T-helper 22 cell (primary cell): Measurements from ENCODE around the gene ZNF740.
A peak's percentile ranks its signal among the peaks of the same experiment; 100 is the strongest.

ENCODE experiments used
- DNase-seq: peaks from one replicate; pipeline ENCODE4 v3.0.0-alpha.2; 2020; ENCODE audit warnings: low read depth

ZNF740 gene

GRCh38 chr12:53214221-53214620 lies 33.7 kb downstream of the ZNF740 start:
- no peak for DNase-seq

- no peak for DNase-seq
These were observed 34.3 kb downstream of the ZNF740 start for GRCh38 chr12:53214687-53215455.

- DNase-seq: no peak
These were observed 35.0 kb downstream of the ZNF740 start for GRCh38 chr12:53215497-53215896.

DNA sequence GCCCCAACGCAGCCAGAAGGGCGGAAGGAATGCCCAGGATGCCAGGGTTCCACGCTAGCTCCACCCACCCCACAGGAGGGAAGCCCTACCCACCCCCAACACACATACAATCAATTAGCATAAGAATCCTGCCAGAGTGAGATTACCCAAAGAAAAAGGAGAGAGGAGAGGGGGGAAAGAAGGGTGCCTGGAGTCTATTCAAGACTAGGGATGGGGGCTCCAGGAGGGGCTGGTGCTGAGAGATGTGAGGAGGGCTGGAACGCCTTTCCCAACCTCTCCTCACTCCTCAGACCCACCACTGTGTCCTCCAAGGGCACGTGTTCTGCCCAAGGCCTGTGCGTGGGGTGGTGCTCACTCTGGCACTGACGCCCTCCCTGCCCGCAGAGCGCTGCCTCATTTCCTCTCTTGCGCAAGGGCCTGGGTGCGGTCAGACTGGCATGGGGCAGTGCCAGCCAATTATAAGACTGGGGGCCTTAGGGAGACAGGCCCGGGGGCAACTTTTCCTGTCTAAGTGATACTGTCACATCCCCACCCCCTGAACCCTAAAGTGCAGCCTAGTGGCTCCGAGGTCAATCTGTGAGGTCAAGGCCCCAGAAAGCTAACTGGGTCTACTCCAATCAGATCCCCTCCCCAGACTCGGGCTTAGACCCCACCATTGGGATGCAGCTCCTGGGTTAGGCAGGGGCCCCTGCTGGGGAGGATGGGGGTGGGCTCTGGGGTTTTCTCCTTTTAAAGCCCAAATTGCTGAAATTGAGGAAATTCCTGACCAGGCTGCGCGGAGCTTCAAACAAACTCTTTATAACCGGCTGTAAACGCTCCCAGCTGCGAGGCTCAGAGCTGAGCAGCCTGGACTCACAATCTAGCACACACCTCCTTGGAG lies 36.8 kb downstream of the ZNF740 start:
- DNase-seq: peak; percentile 30

GRCh38 chr12:53217931-53218307 lies 37.4 kb downstream of the ZNF740 start:
- no peak for DNase-seq

DNA sequence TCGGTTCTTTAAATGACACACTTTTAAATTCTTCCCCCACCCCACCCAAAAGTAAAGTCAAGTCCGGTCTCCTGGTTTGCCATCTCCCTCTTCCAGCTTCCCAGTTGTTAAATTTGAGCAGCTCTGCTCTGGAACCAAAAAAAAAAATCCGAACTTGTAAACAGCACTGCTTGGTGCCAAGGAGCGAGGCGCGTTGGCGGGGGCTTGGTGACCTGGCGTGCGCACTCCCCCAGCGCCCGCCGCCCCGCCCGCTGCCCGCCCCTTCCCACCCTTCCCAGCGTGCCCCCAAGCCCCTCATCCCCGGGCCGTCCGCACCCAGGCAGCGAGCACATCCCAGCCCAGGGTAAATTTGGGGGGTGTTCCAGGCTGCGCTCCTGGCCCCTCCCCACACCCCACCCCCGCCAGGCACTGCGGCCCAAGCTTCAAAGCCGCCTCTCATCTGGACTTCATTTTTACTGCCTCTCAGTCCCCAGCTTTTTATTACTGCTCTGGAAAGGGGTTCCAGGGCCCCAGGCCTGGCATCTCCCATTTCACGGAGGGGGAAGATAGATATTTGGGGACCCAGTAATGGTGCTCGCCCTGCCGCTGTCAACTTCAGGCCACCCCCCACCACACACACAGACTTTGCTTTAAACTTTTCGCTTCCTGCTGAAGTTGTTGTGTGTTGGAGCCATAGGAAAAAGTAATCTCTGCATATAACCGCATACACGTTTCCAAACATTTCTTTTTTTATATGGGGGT lies 38.2 kb downstream of the ZNF740 start:
- no peak for DNase-seq

- no peak for DNase-seq
These were observed 38.9 kb downstream of the ZNF740 start for GRCh38 chr12:53219292-53219955.

DNA sequence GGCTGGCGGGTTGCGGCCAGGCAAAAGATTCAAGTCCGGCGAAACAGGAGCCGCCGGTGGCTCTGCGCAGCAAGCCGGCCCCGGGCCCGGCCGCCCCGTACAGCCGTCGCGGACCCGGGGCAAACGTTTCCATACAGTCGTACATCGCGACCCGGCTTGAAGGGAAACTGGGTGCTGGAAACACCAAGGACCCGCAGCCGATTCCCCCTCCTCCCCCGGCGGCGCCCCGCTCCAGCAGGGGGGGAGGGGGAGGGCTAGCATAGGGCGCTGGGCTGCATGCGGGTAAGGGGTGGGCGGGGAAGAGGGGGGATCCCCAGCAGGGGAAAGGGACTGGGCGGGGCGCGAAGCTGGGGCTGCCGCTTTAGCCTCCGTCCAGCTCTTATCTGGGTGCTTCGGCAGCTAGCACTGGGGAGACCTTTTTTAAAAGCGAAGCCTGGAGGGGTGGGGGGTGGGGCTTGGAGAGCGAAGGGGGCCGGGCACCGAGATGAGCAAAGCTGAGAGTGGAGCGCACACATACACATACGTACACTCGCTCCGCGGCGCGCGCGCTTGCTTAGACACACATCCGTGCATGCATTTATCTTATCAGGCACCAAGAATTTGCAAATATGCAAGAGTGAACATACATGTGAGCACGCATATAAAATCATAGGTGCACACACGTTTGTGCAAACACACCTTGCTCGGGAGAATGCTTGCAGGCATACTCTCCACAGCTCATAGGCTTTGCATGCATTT lies 39.6 kb downstream of the ZNF740 start:
- DNase-seq: peak; percentile 61

GRCh38 chr12:53220694-53221202 lies 40.2 kb downstream of the ZNF740 start:
- DNase-seq: peak; percentile 74

GRCh38 chr12:53221203-53222080 lies 40.9 kb downstream of the ZNF740 start:
- DNase-seq: peak; percentile 29

DNA sequence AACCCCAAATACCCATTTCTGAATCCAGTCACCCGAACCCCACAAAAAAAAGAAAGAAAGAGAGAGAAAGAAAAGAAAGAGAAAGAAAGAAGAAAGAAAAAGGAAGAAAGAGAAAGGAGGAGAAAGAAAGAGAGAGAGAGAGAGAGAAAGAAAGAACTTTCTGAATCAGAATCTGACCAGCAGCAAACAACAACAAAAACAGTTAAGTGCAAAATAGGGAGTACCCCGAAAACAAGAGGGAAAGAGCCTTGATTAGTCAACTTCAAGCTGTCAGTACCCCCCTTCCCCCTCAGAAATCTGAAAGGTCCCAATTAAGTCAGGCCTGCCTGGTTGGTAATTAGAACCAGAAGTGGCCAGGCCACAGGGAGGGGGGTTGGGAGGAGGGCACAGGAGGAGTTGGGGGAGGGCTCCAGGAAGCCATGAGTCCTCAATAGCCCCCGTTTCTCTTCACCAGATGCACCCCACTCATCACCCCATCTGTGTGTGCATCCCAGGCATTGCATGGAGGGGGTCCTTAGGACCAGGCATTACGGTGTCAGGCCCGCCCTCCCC lies 41.7 kb downstream of the ZNF740 start:
- no peak for DNase-seq

DNA sequence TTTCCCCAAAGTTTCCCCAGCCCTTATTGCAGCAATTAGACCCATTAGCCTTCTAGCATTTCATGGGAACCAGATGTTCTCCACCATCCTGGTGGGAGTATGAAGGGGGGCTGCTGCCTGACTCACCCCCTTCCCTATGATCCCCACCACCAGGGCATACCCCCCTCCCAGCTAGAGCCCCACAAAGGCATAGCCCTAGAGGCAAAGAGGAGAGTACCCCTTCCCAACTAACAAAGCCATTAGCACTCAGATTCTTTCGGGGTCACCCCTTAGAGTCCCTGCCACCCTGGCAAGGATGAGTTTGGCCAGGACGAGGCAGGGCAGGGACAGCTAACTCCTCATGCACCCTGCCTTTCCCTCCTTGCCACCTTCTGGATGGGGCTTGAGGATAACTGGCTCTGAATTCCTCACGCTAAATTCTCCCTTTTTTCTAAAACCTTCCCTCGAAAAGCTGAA lies 42.3 kb downstream of the ZNF740 start:
- no peak for DNase-seq

- DNase-seq: peak; percentile 45
These were observed 43.0 kb downstream of the ZNF740 start for GRCh38 chr12:53223389-53224060.

DNA sequence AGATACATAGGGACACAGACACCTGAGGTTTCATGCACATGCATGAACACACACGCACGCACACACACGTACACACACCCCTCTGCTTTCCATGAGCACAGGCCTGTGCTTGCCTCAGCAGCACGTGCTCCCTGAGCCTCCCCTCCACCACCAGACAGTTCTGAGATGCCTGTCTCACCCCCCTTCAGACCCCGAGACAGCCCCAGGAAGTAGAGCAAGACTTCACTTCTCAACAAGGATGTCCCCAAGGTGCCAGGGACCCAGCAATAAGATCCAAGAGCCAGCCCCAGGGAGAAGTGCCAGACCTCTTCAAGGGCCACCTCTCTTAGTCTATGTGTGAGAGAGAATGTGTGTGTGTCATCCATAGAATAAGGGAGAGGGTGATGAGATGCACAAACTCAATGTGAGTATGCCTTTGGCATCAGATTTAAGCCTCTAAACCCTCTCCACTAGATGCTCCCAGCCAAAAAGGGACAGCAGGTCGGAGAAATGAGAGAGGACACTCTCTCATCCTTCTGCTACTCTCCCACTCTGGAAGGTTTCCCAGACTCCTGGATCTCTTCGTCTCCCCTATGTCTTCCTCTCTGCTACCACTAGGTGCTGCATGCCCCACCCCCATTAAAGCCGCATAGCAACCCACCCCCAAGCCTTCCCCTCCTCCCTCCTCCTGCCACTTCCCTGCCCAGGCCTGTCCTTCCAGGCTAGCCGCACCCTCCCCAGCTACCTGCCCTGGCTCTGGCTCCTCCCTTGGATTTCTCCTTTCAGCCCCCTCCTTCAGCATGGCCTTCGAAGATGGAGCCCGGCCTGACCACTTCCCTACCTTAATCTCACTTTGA lies 43.8 kb downstream of the ZNF740 start:
- DNase-seq: no peak

GRCh38 chr12:53224897-53225634 lies 44.5 kb downstream of the ZNF740 start:
- DNase-seq: no peak

DNA sequence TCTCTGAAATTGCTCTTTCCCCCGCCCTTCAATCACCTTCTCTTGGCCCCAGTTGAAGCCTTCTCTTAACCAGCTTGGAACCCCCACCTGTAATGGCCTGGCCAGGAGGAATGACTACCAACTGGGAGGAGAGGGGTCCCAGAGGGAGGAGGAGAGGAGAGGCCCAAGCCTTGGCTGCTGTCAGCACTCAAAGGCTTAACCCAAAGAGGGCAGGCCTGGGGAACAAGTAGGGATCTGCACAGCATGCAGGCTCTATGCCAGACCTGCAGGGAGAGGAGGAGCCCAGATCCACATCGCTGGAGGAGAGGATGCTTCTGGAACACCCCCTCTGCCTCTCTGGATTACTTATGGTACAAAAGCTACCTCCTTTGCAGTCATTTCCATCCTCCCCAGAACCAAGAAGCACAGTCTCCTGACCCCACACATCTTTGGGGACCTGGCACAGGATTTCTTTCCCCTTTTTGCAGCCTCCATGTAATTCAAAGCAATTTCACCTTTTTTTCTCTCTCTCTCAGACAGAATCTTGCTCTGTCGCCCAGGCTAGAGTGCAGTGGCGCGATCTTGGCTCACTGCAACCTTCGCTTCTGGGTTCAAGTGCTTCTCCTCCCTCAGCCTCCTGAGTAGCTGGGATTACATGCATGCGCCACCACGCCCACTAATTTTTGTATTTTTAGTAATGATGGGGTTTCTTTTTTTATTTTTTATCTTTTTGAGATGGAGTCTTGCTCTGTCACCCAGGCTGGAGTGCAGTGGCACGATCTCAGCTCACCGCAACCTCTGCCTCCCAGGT lies 45.3 kb downstream of the ZNF740 start:
- DNase-seq: no peak

DNA sequence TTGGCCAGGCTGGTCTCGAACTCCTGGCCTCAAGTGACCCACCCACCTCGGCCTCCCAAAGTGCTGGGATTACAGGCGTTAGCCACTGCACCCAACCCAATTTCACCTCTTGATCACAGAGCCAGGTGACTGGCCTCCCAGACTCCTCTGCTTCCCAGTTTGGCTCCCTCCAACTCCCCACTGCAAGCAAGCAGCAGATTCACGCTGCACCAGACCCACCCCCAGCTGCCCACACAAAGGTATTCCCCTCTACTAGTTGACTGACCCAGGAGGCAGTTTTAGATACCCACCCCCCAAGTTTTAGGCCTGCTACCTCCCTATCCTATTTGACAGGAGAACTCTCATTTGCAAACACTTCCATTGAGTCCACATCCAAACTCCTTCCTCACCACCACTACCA lies 46.3 kb downstream of the ZNF740 start:
- DNase-seq: no peak
